ENCODE measurements around the gene MSANTD3.

DNA sequence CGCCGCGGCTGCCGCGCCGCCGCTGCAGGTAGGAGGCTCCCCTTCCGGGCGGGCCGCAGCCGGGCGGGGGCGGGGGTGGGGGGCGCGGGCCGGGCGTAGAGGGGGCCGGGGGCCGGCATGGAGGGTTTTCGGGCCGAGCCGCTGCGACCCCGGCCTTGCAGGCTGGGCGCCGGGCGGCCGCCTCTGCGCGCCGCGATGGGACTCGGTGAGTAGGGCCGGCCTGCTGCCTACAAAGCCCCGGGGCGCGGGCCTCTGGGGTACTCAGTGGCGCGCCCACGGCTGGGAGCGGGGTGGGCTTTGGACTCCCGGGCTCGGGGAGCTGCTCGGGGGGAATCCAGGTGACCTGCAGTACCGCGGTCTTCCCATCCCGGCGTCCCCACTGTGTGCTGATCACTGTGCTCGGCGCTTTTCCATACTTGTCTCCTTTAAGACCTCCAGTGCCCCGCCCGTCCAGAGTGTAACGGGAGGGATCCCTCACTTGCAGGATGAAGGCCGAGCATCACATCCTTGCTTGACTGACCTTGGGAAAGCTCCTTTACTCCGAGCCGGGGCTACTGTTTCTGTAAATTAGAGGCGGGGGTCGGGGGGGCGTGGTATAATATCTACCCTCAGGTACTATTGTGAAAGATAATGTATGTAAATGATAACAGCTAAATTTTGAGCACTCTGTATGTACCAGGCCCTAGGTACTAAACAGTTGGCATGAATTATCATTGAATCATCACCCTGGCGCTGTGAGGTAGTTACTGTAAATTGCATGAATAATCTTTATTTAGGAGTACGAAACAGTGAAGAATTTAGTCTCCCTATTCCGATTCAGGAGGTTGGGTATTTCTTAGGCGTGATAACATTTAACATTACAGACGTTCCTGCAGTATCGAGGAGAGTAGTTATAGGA, 672 bp downstream of the MSANTD3 start:
- TF ChIP-seq POLR2A (IDR thresholded peaks at IDR 0.05): no peak
- TF ChIP-seq, protein P1, sequence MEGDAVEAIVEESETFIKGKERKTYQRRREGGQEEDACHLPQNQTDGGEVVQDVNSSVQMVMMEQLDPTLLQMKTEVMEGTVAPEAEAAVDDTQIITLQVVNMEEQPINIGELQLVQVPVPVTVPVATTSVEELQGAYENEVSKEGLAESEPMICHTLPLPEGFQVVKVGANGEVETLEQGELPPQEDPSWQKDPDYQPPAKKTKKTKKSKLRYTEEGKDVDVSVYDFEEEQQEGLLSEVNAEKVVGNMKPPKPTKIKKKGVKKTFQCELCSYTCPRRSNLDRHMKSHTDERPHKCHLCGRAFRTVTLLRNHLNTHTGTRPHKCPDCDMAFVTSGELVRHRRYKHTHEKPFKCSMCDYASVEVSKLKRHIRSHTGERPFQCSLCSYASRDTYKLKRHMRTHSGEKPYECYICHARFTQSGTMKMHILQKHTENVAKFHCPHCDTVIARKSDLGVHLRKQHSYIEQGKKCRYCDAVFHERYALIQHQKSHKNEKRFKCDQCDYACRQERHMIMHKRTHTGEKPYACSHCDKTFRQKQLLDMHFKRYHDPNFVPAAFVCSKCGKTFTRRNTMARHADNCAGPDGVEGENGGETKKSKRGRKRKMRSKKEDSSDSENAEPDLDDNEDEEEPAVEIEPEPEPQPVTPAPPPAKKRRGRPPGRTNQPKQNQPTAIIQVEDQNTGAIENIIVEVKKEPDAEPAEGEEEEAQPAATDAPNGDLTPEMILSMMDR (IDR thresholded peaks at IDR 0.05): no peak
